GM18909 (cell line): ENCODE results near the gene TTLL11.
"Not testable (repeated sequence)": the region's sequence is repeated elsewhere in the genome, so short reads cannot be mapped to it uniquely, and the experiment has no call there.

Source experiments
- ATAC-seq: cut with Tn5 transposase; IDR thresholded peaks from one replicate; pipeline ENCODE4 v1.9.1; 2021; ENCODE audit warnings: mild to moderate bottlenecking; ENCODE audit not compliant: unreplicated experiment, poor library complexity

TTLL11 gene

DNA sequence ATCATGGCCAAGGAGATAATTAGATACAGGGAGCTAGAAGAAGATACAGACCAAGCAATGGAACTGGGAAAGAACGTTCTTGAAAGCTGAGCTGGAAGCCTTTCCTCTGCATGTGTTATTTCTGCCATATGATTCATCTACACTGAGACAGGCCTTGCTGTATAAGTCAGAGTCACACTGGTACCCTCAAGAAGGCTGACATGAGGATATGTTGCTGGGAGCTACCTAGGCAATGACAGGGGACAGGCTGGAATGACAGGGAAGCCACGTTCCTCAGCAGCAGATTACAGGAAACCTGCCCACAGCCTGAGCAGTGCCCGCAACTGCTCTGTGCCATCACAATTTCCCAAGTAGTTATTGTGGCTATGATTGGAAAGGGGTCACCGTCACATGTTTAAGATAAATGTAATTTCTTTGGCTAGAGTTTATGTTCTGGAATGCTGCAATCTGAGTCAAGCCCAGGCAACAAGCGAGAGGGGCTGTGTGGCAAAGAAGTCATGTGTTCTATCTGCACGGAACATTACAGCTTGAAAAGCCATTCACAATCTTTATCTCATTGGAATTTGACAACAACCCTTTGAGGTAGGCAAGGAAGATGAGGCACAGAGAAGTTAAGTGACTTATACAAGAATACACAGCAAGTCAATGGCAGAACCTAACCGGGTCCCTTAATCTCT is 108.2 kb downstream of the TTLL11 start:
- no peak for ATAC-seq

DNA sequence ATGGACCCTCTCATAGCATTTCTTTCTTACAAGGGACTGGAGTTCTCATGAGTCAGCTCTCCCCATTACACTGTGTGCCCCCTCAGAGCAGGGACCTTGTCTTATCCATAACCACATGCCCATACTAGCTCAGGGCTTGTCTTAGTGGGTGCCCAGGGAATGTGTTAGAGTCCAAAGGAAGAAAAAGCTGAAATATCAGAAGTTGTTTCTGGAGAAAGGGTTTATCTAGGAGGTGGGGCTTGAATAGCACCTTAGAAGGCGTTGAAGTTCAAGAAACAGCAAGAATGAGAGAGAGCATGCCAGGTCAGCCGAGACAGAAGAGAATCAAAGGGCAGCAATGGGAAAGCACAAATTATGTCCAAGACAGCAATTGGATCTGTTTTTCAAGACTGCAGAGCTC is 109.4 kb downstream of the TTLL11 start:
- ATAC-seq: no peak

DNA sequence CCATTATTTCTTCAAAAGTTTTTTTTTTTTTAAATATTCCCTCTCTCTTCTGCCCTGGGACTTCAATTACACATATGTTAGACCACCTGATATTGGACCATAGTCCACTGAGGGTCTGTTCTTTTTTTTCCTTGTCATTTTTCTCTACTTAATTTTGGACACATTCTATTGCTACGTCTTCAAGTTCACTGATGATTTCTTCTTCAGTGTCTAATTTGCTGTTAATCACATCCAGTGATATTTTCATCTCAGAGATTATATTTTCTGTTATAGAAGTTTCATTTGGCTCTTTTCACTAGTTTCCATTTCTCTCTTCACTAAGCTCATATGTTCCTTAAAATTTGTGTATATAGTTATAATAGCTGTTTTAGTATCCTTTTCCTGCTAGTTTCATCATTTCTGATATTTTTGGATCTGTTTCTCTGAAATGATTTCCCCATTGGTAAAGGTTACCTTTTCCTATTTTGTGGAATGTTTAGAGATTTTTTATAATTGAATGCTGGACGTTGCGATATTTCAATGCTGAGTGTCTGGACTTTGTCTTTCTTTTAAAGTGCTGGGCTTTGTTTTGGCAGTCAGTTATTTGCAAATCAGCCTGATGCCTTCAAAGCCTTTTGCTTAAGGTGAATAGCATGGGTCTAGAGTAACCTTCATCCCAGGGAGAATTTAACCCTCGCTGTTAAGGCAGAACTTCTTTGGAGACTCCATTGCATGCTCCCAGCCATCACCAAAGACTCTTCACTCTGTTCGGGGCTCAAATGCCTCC is 111.8 kb downstream of the TTLL11 start:
- no peak for ATAC-seq

DNA sequence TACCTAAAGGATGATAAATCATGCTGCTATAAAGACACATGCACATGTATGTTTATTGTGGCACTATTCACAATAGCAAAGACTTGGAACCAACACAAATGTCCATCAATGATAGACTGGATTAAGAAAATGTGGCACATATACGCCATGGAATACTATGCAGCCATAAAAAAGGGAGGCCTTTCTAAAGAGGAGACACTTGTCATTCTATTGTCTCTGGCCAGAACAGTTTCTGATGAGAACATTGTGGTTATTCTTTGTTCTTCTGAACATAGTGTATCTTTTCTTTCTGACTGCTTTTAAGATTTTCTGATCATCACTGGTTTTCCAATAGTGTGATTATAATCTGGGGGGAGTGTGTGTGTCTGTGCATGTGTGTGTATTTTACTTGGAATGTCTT is 112.4 kb downstream of the TTLL11 start:
- not testable (repeated sequence) for ATAC-seq

DNA sequence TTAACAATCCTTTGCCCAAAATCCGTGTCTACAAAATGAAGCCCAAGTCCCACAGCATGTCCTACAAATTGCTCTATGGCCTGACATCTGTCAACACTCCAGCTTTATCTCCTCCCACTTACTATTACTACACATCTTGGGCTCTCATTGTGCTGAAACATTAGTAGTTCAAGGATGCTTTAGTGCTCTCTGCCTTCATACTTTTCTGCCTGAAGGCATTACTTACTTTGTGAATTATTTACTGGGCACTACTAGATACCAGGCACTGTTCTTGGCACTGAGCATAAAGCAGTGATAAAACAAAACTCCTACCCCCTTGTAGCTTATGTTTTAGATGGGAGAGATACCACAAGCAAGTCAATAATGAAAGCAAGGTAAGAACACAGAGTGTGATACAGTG is 113.4 kb downstream of the TTLL11 start:
- ATAC-seq: no peak

DNA sequence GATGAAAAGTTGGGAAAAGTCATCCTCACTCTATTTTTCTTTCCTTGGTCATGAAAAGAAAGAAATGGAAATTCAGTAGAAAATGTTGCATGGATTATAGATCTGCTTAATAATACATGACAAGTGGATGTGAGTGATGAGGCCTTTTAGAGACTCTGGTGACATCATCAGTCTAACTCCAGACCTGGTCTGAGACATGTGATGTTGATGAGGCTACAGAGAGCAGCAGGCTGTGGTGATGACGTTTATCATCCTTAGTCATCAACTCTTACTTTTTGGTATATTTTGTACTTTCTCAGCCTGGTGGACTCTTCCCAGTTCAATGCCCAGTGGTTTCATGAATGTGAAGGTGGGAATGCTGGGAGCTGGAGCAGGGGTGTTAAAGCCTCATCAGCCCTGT is 116.4 kb downstream of the TTLL11 start:
- no peak for ATAC-seq

DNA sequence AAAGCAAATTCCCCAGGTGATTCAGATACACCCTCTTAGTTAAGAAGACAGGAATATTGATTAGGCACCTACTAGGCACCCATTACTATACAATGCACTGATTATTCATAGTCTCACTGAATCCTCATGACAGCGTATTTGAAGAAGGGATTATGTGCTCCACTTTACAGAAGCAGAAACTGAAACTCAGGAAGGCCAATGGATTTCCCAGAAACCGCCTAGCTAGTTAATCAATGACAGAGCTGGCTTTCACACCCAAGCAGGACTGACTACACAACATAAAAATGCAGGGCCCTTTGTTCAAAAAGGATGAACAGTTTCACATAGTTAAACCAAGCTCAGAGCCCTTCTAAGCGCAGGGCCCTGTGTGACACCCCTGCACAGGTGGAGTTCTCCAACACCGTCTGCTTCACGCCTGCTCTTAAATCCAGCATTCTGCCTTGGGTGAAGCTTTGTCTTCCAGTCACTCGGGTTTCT is 117.3 kb downstream of the TTLL11 start:
- no peak for ATAC-seq

DNA sequence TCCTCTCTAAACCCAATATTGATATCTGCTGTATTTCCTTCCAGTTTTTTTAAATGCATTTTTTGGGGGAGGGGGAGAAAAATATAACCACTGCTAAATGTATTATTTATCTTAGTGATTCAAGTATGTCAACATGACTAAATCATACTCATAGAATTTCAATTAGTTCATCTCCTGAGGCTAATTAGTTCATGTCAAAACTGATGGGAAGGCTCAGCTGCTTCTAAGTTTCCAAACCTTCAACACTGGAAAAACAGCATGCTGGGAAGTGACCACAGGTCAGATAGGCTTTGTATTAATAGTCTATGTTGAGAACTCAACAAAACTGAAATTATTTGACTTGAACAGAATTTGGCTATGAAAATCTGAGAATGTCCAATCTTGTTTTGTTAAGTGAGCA is 118.7 kb downstream of the TTLL11 start:
- no peak for ATAC-seq

DNA sequence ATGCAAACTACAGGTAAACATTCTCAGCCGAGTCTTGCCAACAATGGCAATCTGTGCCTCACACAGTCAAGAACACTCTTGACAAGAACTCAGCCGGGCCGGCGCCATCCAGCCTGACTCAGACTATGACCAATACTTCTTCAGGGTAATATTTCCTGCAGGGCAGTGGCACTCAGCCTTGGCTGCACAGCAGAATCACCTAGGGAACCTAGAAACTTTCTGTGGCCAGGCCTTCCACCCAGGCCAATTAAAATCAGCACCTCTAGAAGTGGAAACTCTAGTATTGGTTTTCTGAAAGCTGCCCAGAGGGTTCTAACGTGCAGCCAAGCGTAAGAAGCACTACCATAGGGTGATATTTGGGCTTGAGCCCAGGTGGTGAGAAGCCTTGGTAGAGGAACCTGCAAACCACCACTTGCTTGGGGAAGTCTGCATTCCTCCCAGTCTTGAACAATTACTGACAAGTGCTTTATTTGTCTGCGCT is 120.6 kb downstream of the TTLL11 start:
- peak; percentile 75 for ATAC-seq

DNA sequence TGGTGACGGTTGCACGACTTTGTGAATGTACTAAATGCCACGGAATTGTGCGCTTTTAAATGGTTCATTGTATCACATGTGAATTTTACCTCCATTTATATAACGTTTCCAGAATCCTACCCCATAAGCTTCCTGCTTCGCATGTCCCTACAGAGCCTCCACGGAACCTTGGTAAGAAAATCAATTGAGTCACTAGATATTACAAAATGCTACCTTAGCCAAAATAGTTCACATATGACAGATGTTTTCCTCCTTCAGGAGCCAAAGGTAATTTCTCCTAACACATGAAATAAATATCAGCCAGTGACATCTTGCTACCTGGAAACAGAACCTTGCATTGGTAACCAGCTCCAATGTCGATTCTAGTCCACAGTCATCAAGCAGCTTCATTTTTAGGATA is 125.1 kb downstream of the TTLL11 start:
- no peak for ATAC-seq

DNA sequence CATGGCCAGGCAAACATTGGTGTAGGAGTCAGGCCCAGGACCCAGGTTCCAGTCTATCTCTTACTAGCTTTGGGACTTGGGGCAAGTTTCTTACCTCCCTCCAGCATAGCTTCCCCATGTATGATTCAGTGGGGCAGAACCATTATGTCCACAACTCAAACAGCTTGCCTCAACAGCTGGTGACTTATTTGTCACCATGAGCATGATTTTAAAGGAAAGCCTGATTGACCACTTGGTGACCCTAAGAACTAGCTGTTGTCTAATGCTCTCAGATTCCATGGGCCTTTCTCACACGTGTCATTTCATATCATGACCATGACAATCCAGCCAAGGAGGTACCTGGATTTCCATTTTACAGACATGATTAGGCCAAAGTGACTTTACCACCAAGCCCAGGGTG is 126.4 kb downstream of the TTLL11 start:
- no peak for ATAC-seq

DNA sequence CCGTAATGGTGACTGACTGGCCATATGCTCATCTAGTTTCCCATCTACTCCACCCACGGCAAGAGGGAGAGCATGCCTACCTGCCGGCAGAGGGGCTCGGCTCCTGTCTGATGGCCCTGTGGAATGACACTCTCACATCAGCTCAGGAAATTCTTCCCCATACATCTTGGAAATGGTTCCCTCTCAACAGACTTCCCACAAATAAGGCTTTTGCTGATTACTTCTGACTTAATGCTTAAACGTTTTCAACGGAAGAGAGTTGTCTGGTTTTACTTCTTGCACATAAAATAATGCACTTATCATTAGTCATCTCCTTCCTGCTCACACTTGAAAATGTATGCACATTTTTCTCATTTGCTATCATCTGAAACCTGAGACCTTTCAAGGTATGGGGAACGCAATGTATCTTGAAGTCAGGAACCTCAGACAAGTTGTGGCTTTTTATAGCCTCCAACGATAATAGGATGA is 129.5 kb downstream of the TTLL11 start:
- ATAC-seq: no peak

DNA sequence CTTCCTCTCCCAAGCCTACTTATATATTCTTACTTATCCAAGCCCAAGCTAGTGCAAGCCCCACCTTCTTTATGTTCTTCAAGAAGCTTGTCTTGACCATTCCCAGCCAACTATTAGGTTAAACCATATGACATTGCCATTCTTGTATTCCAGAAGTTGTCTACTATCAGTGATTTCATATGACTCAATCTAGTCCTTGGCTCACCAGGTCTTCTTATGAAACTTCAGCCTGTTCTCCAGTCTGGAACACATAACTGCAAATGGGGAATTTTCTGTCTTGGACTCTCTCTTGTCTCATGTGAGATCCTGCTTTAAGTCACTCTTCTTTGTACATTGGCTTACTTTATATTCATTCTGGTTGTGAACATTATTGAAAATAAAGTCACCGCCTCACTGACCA is 130.7 kb downstream of the TTLL11 start:
- no peak for ATAC-seq

DNA sequence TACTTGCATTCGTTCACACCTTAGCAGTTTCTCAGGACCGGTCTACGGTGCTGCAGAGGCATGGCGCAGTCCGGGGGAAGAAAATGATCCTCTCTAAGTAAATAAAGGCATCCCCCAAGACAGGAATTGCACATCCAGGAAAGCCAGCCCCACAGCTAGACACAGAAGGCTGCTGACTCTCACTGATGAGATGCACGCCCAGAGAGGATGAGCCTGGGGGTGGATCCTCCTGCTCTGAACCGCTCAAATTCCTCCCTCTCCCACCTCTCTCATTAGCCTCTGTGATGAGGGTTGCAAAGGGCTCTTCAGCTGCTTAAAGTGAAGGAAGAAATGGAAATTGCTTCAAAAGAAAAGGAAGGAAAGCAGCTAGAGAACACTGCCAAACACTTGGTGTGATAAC is 132.4 kb downstream of the TTLL11 start:
- no peak for ATAC-seq

DNA sequence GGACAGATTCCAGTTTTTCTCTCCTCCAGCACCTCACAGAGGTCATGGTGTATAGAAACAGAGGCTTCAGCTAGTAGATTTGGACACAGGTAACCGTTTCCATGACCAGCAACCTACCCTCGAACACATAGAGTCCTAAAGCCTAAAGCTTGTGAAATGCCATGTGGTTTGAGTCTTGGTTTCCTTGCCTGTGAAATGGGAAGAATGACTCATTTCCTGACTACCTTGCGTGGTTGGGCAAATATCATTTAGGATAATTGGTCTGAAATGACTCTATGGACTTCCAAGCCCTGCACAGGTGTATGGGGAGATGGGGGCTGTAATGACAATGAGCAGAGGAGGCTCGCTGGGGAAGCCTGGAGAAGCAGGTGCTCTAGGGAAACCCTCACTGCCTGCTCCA is 134.6 kb downstream of the TTLL11 start:
- ATAC-seq: no peak

DNA sequence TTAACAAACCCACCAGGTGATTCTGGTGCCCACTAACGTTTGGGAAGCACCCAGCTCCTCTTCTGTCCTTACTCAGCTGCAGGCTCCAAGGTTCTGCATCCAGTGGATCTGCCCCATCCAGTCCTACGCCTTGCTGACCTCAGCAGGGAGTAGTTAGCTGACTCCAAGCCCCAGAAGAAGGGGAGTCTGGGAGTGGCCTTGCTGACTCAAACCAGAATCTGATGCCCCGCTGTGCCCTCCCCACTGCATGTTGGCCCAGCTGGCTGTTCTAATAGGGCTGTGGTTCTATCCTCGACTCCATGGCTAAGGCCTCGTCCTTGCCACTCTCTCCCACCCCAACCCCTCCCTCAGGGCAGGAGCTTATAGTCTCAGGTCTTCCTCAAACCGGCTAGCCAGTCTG is 136.3 kb downstream of the TTLL11 start:
- ATAC-seq: no peak

DNA sequence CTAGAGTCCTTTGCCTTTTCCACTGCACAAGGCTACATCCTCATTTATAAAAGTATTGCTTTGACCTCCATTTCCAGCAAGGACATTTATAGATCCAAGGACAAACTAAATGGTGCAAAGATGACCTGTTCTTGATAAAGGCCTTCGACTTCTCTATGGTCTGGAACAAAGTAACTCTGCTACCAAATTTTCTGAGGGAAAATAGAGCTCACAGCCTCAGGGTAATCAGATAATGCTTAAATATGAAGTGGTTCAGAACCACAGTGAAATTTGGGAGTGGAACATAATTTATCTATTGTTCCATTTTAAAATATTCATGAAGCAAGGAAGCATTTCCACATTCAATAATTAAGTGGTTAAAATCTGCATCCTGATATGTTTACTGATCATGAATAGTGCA is 137.5 kb downstream of the TTLL11 start:
- no peak for ATAC-seq

DNA sequence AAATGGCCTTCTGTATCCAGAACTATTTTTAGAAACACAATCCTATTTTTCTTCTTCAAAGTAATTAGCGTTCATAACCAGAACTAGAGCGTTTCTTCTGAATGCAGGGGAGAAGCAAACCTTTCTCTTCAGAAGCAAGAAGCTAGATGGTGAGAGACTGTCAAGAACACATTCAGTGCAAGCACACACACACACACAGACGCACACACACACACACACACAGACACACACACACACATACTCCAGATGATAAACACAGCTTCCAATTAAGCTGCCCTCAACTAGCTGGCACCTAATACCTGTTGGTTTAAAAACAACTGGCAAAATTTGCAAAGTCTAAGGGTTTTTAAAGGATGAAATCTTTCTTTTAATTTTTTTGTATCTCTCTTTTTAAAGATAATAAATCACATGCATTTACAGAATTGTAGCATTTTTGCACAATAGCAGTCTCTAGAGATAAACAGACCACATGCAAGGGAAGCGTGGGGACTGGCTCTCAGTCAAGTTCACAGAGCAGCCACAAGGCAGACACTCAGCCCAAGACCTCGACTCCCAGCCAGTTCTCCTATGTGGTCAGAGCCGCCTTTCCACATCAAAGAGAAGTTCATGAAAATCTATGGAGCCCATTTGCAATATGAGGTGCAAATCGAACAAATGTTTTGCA is 138.5 kb downstream of the TTLL11 start:
- no peak for ATAC-seq

DNA sequence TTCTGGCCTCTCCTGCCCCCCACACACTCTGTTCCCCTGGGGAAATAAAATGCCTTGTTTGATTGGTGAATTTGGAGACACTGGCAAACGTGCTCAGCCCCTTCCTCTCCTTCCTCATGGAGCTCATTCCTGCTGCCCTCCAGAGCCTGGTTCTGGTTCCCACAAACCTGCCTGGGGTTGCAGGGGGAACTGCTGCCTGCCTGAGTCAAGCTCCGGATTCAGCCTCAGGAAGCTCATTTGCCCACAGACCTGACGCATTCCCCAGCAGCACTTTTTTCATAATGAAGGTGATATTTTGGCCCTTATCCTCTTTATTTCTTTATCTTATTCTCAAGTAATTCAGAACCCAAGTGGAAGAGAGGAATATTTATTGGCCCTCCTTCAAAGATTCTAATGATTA is 140.5 kb downstream of the TTLL11 start:
- ATAC-seq: no peak

DNA sequence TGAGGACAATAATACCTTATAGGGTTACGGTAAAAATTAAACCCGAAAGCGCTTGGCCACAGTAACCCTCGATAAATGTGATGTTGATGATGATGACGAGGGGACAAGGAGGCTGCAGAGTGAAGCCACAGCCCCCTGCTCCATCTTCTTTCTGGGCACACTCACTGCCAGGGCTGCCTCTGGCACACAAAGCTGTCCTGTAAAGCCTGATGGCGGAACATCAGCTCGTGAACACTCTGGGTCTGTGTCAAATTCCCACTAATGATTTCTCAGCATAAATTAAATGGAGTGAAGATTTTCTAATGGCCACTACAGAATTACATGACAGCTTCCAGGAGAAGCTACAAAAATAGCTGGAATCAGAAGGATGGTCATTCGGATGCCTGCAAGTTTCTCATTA is 142.2 kb downstream of the TTLL11 start:
- no peak for ATAC-seq

DNA sequence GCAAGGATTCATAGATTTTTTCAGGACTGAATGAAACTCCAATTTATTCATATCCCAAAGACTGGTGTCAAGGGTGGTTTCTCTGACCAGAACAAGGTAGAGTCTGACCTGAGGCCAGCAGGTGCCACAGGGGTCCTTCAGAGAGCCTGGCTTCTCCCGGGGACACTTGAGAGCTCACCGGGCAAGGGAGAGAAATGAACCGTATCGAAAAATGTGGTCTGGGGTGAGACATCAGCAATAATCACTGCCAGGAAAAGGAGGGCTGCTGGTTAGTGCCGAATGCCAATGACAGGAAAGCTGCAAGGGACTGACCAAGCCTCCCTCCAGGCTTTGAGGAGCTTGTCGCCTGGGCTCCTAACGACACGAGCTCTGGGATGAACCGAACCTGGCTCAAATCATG is 142.7 kb downstream of the TTLL11 start:
- ATAC-seq: no peak
